ENCODE data around the gene FBXO22.

FBXO22 gene

GRCh38 chr15:75989045-75989444 lies 85.4 kb downstream of the FBXO22 start:
- no peak for TF ChIP-seq CTCF (IDR thresholded peaks at IDR 0.05; ENCODE audit: insufficient read depth, low read length, poor library complexity, severe bottlenecking)
- Histone ChIP-seq H3K27me3 (replicated peaks; ENCODE audit: control insufficient read depth, insufficient read depth, low read length) (no peaks in the 10 kb centered on the region), H3K4me3 (replicated peaks; ENCODE audit: low read depth, low read length) (no peak overlapping the region), H3K36me3 (ENCODE audit: control insufficient read depth, insufficient read depth, low read length) (no peaks in the 10 kb centered on the region)
- DNase-seq (ENCODE audit: extremely low read depth, insufficient read length) = no peak

- DNase-seq (ENCODE audit: extremely low read depth, insufficient read length) = no peak
- no peak for TF ChIP-seq CTCF (IDR thresholded peaks at IDR 0.05; ENCODE audit: insufficient read depth, low read length, poor library complexity, severe bottlenecking)
- H3K27me3 ChIP-seq (replicated peaks; ENCODE audit: control insufficient read depth, insufficient read depth, low read length) = no peaks in the 10 kb centered on the region
- no peaks in the 10 kb centered on the region for H3K36me3 ChIP-seq (ENCODE audit: control insufficient read depth, insufficient read depth, low read length)
- H3K4me3 ChIP-seq (replicated peaks; ENCODE audit: low read depth, low read length) = no peak overlapping the region
Observed at GRCh38 chr15:75989875-75990274, 86.2 kb downstream of the FBXO22 start.
